Rectal smooth muscle tissue (tissue), 1 donor: Measurements from ENCODE around the gene NEDD4L.
A peak's percentile ranks its signal among the peaks of the same experiment; 100 is the strongest.

Source experiments
- H3K27ac ChIP-seq: one replicate; pipeline ENCODE4 v1.7.0; 2013; ENCODE audit warnings: low read depth, low read length, inconsistent platforms
- H3K27me3 ChIP-seq: one replicate; pipeline ENCODE4 v1.7.0; 2013; ENCODE audit warnings: low read length; ENCODE audit not compliant: control insufficient read depth, insufficient read depth
- H3K36me3 ChIP-seq: one replicate; pipeline ENCODE4 v1.7.0; 2013; ENCODE audit warnings: low read length; ENCODE audit not compliant: control insufficient read depth, insufficient read depth
- H3K4me1 ChIP-seq: one replicate; pipeline ENCODE4 v1.7.0; 2013; ENCODE audit warnings: low read length; ENCODE audit not compliant: control insufficient read depth, insufficient read depth
- H3K4me3 ChIP-seq: one replicate; pipeline ENCODE4 v1.7.0; 2013; ENCODE audit warnings: low read length
- H3K9ac ChIP-seq: one replicate; pipeline ENCODE4 v1.7.0; 2013; ENCODE audit warnings: low read length

Gene NEDD4L

DNA sequence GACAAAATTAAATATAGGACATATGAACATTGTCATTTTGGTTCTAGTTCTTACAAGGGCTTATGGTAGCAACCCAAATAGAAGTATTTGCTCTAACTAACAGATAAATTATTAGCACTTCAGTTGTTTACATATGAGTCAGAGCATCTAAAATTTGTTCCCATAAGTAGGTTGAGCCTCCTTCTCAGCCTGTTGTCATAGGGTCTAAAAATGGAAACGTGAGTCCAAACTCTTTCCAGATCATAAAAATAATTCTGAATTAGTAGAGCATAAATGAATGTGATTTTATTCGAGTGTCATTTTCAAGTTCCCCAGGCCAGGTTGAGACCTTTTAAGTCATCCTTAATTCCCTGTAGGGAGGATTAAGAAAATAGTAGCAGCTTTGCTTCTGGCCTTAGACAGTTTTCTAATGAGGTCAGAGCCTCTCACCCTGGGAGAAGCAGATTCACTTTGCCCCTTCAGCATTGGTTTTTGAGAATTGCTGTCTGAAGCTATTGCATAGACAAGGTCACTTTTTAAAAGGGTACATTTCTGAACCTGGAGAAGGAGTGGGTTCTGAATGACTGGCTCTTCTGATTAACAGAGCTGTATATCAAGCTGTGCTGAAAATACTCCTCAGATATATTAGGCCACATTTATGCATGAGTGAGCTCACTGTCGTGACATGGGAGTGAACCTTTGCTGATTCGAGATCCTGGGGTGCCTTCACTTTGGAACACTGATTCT lies 164.3 kb downstream of the NEDD4L start:
- Histone ChIP-seq H3K4me1 (peaks cover 18% of the 10 kb centered on the region), H3K36me3 (no peaks in the 10 kb centered on the region), H3K9ac (no peak overlapping the region), H3K27ac (peak overlapping the region; percentile 77), H3K4me3 (no peak overlapping the region), H3K27me3 (no peaks in the 10 kb centered on the region)

DNA sequence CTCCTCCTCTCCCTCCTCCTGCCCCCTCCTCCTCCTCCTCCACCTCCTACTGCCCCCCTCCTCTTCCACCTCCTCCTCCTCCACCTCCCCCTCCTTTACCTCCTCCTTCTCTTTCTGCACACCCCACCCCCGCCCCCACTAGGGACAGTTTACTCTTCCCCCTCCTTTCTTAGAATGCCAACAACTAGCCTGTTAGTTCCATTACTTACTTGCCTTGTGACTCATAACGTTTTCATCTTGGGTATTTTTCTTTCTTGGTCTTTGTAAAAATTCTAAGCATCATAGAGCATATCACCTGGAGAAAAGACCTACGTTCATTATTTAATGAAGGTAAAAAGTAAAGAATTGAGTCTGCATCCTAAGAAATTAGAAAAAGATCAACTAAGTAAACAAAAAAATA lies 165.3 kb downstream of the NEDD4L start:
- H3K9ac ChIP-seq: no peak overlapping the region
- H3K27ac ChIP-seq: no peak overlapping the region
- H3K4me3 ChIP-seq: no peak overlapping the region
- no peaks in the 10 kb centered on the region for H3K27me3 ChIP-seq
- H3K36me3 ChIP-seq: no peaks in the 10 kb centered on the region
- H3K4me1 ChIP-seq: peaks cover 18% of the 10 kb centered on the region

DNA sequence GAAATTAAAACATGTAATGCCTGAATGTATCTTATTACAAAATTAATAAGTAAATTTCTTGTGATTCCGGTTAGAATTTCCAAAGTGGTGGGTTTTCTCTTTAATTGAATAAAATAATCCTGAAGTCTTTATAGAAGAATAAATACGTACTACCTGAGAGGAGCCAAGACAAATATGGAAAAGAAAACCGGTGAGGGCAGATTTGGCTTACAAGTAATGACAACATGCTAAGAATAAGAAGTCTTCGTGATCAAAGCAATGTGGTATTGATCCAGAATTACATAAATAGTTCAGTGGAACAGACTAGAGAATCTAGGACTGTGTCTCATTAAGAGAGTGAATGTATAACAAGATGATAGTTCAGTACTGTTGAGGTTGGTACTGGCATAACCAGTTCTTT lies 167.5 kb downstream of the NEDD4L start:
- H3K27ac ChIP-seq: no peak overlapping the region

DNA sequence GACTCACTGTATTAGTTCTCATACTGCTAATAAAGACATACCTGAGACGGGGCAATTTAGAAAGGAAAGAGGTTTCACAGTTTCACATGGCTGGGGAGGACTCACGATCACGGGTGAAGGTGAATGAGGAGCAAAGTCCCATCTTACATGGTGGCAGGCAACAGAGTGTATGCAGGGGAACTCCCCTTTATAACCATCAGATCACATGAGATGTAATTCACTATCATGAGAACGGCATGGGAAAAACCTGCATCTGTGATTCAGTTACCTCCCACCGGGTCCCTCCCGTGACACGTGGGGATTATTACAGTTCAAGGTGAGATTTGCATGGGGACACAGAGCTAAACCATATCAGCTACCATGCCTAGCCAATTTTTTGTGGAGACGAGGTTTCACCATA lies 168.2 kb downstream of the NEDD4L start:
- no peaks in the 10 kb centered on the region for H3K27me3 ChIP-seq
- peaks cover 18% of the 10 kb centered on the region for H3K4me1 ChIP-seq
- no peak overlapping the region for H3K4me3 ChIP-seq
- no peaks in the 10 kb centered on the region for H3K36me3 ChIP-seq
- no peak overlapping the region for H3K27ac ChIP-seq
- H3K9ac ChIP-seq: no peak overlapping the region

More for the DNA sequence above, 167.5 kb downstream of the NEDD4L start:
- Histone ChIP-seq H3K27me3 (no peaks in the 10 kb centered on the region), H3K4me3 (no peak overlapping the region), H3K4me1 (peaks cover 17% of the 10 kb centered on the region), H3K9ac (no peak overlapping the region), H3K36me3 (no peaks in the 10 kb centered on the region)

DNA sequence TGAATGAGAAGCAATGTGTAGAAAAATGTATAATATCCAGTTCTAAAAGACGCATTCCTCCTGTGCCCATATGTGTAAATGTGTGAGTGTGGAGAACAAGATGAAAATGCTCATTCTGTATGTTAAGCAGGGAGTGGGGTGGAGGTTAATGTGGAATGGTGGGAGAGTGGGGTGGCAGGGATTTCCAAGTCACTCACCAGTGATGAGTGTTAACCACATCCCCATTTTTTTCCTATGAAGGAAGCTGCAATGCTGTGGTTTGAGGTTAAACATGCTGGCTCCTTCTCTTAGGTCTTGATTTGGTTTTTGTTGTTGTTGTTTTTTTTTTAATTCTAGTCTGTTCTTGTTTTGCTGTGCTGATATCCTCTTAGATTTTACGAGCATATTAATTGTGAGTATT lies 169.4 kb downstream of the NEDD4L start:
- Histone ChIP-seq H3K9ac (no peak overlapping the region), H3K36me3 (no peaks in the 10 kb centered on the region), H3K27me3 (no peaks in the 10 kb centered on the region), H3K4me1 (peaks cover 9% of the 10 kb centered on the region), H3K4me3 (no peak overlapping the region), H3K27ac (no peak overlapping the region)

DNA sequence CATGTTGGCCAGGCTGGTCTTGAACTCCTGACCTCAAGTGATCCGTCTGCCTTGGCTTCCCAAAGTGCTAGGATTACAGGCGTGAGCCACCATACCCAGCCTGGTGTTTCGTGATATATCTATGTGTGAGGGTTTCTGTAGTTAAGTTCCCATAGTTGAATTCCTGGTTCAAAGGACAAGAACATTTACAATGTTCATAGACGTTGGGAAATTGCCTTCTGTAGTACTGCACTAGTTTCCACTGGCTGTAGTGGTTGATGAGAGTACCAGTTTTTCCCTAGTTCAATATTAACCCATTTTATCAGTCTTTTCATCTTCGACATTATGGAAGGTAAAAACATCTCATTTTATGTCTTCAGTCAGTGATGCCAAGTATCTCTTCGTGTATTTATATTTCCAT lies 171.0 kb downstream of the NEDD4L start:
- Histone ChIP-seq H3K36me3 (no peaks in the 10 kb centered on the region), H3K4me1 (peaks cover 5% of the 10 kb centered on the region), H3K9ac (no peak overlapping the region), H3K27ac (no peak overlapping the region), H3K27me3 (no peaks in the 10 kb centered on the region), H3K4me3 (no peak overlapping the region)

DNA sequence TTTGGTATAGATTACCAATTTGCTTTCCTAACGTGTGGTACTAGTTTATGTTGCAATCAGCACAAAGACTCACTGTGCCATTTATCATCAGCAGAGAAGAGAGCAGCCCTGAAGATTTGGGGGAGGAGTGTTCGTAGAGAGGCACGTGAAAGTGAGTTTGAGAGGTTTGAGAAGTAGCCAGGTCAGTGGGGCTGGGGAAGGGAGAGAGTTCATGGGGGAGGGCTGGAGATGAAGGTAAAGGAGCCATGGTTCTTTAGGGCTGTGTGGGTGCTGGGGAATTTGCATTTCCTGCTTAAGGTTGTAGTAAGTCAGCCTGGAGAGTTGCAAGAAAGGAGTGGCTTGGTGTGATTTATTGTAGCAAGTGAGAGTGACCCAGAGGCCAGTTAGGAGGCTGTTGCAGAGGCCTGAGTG lies 172.1 kb downstream of the NEDD4L start:
- no peak overlapping the region for H3K4me3 ChIP-seq
- H3K4me1 ChIP-seq: peaks cover 5% of the 10 kb centered on the region
- H3K27me3 ChIP-seq: no peaks in the 10 kb centered on the region
- H3K36me3 ChIP-seq: no peaks in the 10 kb centered on the region
- no peak overlapping the region for H3K27ac ChIP-seq
- no peak overlapping the region for H3K9ac ChIP-seq

DNA sequence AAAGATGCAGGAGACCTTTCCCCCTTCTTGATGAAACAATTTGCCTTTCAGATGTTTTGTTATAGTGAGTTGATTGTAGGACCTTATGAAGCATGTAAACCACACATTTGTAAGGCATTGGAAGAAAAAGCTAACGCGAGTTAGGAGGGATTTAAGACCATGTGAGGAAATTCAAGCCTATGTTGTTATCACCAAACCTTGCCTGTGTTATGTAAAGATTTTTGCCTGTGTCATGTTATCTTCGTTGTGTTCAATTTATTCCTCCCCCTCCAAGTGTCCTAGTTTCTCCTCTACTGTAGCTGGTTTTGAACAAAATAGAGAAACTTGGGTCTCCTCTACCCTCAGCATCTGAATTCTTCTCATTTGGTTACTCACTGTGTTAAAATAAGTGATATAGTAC lies 173.0 kb downstream of the NEDD4L start:
- Histone ChIP-seq H3K9ac (no peak overlapping the region), H3K36me3 (no peaks in the 10 kb centered on the region), H3K4me3 (no peak overlapping the region), H3K27ac (no peak overlapping the region), H3K27me3 (no peaks in the 10 kb centered on the region), H3K4me1 (peaks cover 5% of the 10 kb centered on the region)

DNA sequence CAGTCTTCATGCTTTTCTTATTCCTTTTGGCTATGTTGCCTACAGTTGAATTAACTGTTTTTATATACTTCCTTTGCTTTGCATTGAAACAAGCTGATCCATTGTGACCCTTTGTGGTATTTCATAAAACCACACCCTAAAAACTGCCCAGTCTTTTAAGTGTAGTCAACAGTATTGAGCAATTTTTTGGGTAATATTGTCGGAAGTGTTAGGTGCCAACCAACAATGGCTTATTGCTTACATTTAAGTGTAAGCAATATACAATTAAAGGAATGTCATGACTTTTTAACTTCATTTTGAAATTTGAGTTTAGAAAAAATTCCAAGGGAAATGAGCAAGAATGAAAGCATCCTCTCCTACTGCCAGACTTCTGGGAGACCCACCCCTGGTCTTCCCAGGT lies 174.1 kb downstream of the NEDD4L start:
- Histone ChIP-seq H3K4me3 (no peak overlapping the region), H3K4me1 (peaks cover 7% of the 10 kb centered on the region), H3K27me3 (no peaks in the 10 kb centered on the region), H3K27ac (no peak overlapping the region), H3K9ac (no peak overlapping the region), H3K36me3 (no peaks in the 10 kb centered on the region)

DNA sequence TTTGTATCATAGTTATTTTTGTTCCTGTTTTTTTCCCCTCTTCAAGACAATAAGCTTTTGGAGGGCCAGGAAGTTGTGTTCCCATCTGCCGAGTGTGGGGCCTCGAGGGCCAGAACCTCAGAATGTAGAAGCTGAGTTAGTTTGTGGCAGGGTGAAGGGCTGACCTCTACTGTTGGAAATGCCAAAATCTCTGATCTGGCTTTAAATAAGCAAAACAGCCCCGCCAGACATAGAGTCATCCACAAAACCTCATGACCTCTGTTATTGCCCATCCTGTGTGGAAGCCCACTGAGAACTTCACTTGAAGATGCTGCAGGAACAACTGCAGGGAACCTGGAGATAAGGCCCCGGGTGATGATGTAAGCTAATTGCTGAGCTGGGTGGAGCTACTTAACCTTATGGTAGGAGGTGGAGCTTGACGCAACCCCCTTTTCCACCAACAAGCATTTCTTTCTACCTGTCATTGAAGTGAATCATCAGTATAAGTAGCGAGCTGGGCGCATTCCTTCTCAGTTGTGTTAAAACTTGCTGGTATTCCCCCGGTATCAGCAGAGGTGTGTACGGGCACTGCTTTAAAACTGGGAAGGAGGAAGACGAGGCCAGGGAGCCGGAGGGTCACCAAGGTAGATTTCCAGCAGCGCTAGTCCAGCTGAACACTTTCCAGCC lies 177.2 kb downstream of the NEDD4L start:
- Histone ChIP-seq H3K27ac (no peak overlapping the region), H3K27me3 (no peaks in the 10 kb centered on the region), H3K4me1 (peaks cover 9% of the 10 kb centered on the region), H3K9ac (no peak overlapping the region), H3K36me3 (no peaks in the 10 kb centered on the region), H3K4me3 (peak overlapping the region; percentile 50)

DNA sequence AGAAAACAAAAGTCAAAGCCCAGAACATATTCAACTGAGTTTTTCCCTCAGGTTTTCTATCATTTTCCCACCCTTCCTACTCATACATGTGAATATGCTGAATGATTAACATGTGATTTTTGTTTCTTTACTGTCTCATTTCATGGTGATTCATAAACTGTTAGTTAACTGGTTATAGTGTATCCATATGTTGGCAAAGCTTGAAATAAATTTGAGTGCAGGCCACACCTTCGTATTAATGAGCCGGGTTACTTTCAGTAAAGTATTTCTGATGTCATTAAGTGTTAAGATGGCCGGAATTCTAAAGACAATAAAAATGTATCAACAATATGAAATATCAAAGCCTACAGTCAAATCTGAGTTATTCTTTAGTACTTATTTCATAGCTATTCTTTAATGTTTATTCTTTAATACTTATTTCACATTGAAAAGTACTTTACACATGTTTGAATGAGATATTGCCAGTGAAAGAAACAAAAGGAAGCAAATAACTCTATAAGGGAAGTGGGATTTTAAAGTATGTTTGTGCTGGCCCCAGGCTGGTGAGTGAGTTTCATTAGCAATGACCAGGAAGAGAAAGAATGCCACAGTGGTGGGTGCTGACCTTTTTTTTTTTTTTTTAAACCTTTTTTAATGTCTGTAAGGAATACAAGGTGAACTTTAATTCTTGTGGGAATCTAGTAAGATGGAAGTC lies 178.6 kb downstream of the NEDD4L start:
- Histone ChIP-seq H3K4me3 (no peak overlapping the region), H3K4me1 (peaks cover 6% of the 10 kb centered on the region), H3K27ac (no peak overlapping the region), H3K27me3 (no peaks in the 10 kb centered on the region), H3K36me3 (no peaks in the 10 kb centered on the region), H3K9ac (no peak overlapping the region)

DNA sequence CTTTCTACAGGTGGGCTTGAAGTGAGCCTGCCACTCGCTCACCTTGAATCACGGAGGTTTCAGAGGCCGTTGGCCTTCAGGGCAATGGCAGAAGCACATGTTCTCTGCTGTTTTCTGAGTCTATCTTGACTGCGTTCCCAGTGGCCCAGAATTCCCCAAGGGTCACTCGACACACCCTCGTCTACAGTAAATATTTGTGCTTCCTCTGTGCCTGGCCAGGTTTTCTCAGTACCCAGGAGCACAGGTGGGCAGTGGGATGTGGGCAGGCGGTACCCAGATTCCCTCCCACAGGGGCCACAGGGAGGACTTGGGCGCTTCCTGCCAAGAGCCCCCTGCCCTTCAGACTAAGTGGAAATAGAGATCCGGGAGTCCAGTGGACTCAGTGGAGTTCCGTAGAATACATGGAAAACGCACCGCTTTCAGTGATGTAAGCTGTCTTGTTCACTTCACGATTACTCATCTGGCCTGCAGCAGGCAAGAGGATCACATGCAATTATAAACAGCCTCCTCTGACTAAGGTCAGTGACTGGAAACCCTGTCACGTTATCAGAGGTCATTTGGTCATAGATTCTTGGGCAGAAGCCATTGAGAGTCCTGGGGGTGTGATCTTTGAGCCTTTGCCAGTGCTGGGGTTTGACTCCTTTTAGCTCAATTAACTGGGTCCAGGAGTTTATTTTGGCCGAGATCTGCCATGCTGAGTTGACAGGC lies 179.8 kb downstream of the NEDD4L start:
- H3K9ac ChIP-seq: no peak overlapping the region

More for the DNA sequence above, 179.8 kb downstream of the NEDD4L start:
- Histone ChIP-seq H3K27me3 (no peaks in the 10 kb centered on the region), H3K36me3 (no peaks in the 10 kb centered on the region), H3K4me1 (peaks cover 6% of the 10 kb centered on the region), H3K27ac (no peak overlapping the region), H3K4me3 (peak overlapping the region; percentile 16)
